HepG2 (cell line): ENCODE measurements around the gene TLL2.

Experiments used
- AGO2 ChIP-seq: fragments of 200-400 bp; formaldehyde crosslinking; optimal IDR thresholded peaks from 2 replicates; pipeline ENCODE3; 2017; ENCODE audit warnings: mild to moderate bottlenecking, low read depth, low read length, moderate library complexity
- CBX5 ChIP-seq: sonication (generic); formaldehyde crosslinking; IDR thresholded peaks from 2 replicates; pipeline ENCODE4 v1.4.0; 2020; ENCODE audit warnings: missing genetic modification reagents, borderline replicate concordance
- FOXM1 ChIP-seq: sonication (generic); formaldehyde crosslinking; IDR thresholded peaks from 2 replicates; pipeline ENCODE4 v1.5.0; 2020; ENCODE audit warnings: missing genetic modification reagents
- NFATC3 ChIP-seq: sonication (generic); formaldehyde crosslinking; IDR thresholded peaks from 2 replicates; pipeline ENCODE4 v1.5.1; 2020; ENCODE audit warnings: mild to moderate bottlenecking, missing genetic modification reagents
- POLR2AphosphoS5 ChIP-seq: IDR thresholded peaks from 2 replicates; pipeline ENCODE4 v1.6.1; 2012; ENCODE audit warnings: low read depth, low read length
- ZBTB38 ChIP-seq: sonication (generic); formaldehyde crosslinking; IDR thresholded peaks from 2 replicates; pipeline ENCODE4 v1.5.1; 2020; ENCODE audit warnings: mild to moderate bottlenecking, missing genetic modification reagents
- ZNF138 ChIP-seq: sonication (generic); formaldehyde crosslinking; IDR thresholded peaks from 2 replicates; pipeline ENCODE4 v1.5.0; 2020; ENCODE audit warnings: mild to moderate bottlenecking, low read depth, missing genetic modification reagents
- TF ChIP-seq, protein P1 (sequence below): sonication (generic); formaldehyde crosslinking; IDR thresholded peaks from 2 replicates; pipeline ENCODE4 v1.4.0; 2020; ENCODE audit warnings: missing genetic modification reagents, borderline replicate concordance

DNA sequence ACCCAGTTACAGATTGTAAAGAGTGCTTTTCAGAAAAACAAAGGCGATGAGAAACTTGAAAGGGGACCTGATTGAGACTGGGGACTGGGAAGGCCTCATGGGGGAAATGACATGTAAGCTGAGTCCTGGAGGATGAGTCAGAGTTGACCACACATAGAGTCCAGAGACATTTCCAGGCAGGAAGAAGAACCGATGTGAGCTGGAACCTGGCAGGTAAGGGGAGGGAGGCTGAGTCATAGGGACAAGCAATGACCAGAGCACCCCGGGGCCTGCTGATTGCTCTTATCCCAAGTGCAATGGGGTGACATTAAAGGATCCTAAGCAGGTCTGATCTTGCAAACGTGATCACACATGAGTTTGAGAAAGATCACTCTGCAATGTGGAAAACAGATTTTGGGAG, 11.7 kb downstream of the TLL2 start:
- no peak for TF ChIP-seq ZNF138 (CRISPR knock-in tag)
- TF ChIP-seq CBX5 (CRISPR knock-in tag): no peak
- TF ChIP-seq, protein P1, sequence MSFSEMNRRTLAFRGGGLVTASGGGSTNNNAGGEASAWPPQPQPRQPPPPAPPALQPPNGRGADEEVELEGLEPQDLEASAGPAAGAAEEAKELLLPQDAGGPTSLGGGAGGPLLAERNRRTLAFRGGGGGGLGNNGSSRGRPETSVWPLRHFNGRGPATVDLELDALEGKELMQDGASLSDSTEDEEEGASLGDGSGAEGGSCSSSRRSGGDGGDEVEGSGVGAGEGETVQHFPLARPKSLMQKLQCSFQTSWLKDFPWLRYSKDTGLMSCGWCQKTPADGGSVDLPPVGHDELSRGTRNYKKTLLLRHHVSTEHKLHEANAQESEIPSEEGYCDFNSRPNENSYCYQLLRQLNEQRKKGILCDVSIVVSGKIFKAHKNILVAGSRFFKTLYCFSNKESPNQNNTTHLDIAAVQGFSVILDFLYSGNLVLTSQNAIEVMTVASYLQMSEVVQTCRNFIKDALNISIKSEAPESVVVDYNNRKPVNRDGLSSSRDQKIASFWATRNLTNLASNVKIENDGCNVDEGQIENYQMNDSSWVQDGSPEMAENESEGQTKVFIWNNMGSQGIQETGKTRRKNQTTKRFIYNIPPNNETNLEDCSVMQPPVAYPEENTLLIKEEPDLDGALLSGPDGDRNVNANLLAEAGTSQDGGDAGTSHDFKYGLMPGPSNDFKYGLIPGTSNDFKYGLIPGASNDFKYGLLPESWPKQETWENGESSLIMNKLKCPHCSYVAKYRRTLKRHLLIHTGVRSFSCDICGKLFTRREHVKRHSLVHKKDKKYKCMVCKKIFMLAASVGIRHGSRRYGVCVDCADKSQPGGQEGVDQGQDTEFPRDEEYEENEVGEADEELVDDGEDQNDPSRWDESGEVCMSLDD (CRISPR knock-in tag): no peak
- no peak for TF ChIP-seq POLR2AphosphoS5
- TF ChIP-seq AGO2: no peak
- TF ChIP-seq NFATC3 (CRISPR knock-in tag): no peak
- TF ChIP-seq FOXM1: no peak
- no peak for TF ChIP-seq ZBTB38
